HG03139 (cell line): Measurements from ENCODE around the gene NOXO1.
A peak's percentile ranks its signal among the peaks of the same experiment; 100 is the strongest.
"Not testable (repeated sequence)": the region's sequence is repeated elsewhere in the genome, so short reads cannot be mapped to it uniquely, and the experiment has no call there.

ENCODE experiments used
- ATAC-seq: cut with Tn5 transposase; IDR thresholded peaks from one replicate; pipeline ENCODE4 v1.9.1; 2021; ENCODE audit not compliant: unreplicated experiment

The NOXO1 gene

GRCh38 chr16:2011726-2012125 lies 30.5 kb upstream of the NOXO1 start:
- ATAC-seq, result not testable (repeated sequence)

- ATAC-seq, result peak; percentile 79
Measured at GRCh38 chr16:2009791-2010510, 28.7 kb upstream of the NOXO1 start, which contains the start of gene ZNF598. Gene ZNF598, minus strand, starts transcription at chr16:2009821.

GRCh38 chr16:2009164-2009711 lies 28.0 kb upstream of the NOXO1 start:
- peak; percentile 23 for ATAC-seq

GRCh38 chr16:2008631-2009163 lies 27.4 kb upstream of the NOXO1 start:
- no peak for ATAC-seq

- ATAC-seq, result no peak
Measured at GRCh38 chr16:2008009-2008526, 26.8 kb upstream of the NOXO1 start.

- ATAC-seq, result no peak
Measured at GRCh38 chr16:2007081-2007836, 26.0 kb upstream of the NOXO1 start.

GRCh38 chr16:2006317-2006716 lies 25.0 kb upstream of the NOXO1 start:
- no peak for ATAC-seq

- no peak for ATAC-seq
Measured at GRCh38 chr16:2005646-2006045, 24.4 kb upstream of the NOXO1 start.

GRCh38 chr16:2004795-2005517 lies 23.7 kb upstream of the NOXO1 start:
- no peak for ATAC-seq

GRCh38 chr16:2003827-2004641 lies 22.8 kb upstream of the NOXO1 start:
- ATAC-seq, result no peak

- ATAC-seq, result no peak
Measured at GRCh38 chr16:2003231-2003826, 22.1 kb upstream of the NOXO1 start.

GRCh38 chr16:2002406-2003230 lies 21.3 kb upstream of the NOXO1 start:
- no peak for ATAC-seq

- no peak for ATAC-seq
Measured at GRCh38 chr16:2001456-2002355, 20.4 kb upstream of the NOXO1 start.

- ATAC-seq, result no peak
Measured at GRCh38 chr16:2001035-2001434, 19.8 kb upstream of the NOXO1 start.

GRCh38 chr16:1999866-2000514 lies 18.7 kb upstream of the NOXO1 start:
- no peak for ATAC-seq

- no peak for ATAC-seq
Measured at GRCh38 chr16:1998852-1999801, 17.9 kb upstream of the NOXO1 start.
